Neural cell (in vitro differentiated cells): Measurements from ENCODE around the gene ZNF619. TPM values are rescaled to one million over a fixed set of nuclear protein-coding genes. Genes with fewer than 3 reads are reported as not detected.

Experiments
- H2AFZ ChIP-seq: fragments of 200-600, 300-800 bp; sonication (generic), shearing (Covaris generic); 2 replicates; pipeline ENCODE4 v1.6.0; 2014; ENCODE audit warnings: low read depth, mild to moderate bottlenecking, antibody characterized with exemption, low read length, moderate library complexity
- H3F3A ChIP-seq: fragments of 200-600 bp; shearing (Covaris generic); 2 replicates; pipeline ENCODE4 v1.6.1; 2016; ENCODE audit warnings: mild to moderate bottlenecking, moderate library complexity, mixed read lengths, antibody characterized with exemption, low read length; ENCODE audit not compliant: insufficient read depth, poor library complexity, severe bottlenecking
- H3K27ac ChIP-seq: fragments of 200-600, 300-800 bp; sonication (generic), shearing (Covaris generic); 2 replicates; pipeline ENCODE4 v1.5.1; 2014; ENCODE audit warnings: mild to moderate bottlenecking, low read length, moderate library complexity
- H3K27me3 ChIP-seq: fragments of 300-800, 200-600 bp; sonication (generic), shearing (Covaris generic); 2 replicates; pipeline ENCODE4 v1.6.0; 2014; ENCODE audit warnings: mild to moderate bottlenecking, low read depth, low read length, moderate library complexity; ENCODE audit not compliant: insufficient read depth
- H3K36me3 ChIP-seq: fragments of 300-800, 200-600 bp; sonication (generic), shearing (Covaris generic); 2 replicates; pipeline ENCODE4 v1.5.1; 2014; ENCODE audit warnings: mild to moderate bottlenecking, antibody characterized with exemption, low read length, moderate library complexity; ENCODE audit not compliant: insufficient read depth
- H3K4me2 ChIP-seq: fragments of 300-800, 200-600 bp; sonication (generic), shearing (Covaris generic); 2 replicates; pipeline ENCODE4 v1.6.0; 2014; ENCODE audit warnings: mild to moderate bottlenecking, low read length
- H3K4me3 ChIP-seq: fragments of 300-800, 200-600 bp; sonication (generic), shearing (Covaris generic); 2 replicates; pipeline ENCODE4 v1.5.1; 2014; ENCODE audit warnings: mild to moderate bottlenecking, low read length, moderate library complexity
- H3K79me2 ChIP-seq: fragments of 200-600 bp; shearing (Covaris generic); replicated peaks from 2 replicates; pipeline ENCODE4 v1.6.0; 2014; ENCODE audit warnings: mild to moderate bottlenecking, low read length, moderate library complexity; ENCODE audit not compliant: insufficient read depth
- H3K9ac ChIP-seq: fragments of 300-800, 200-600 bp; sonication (generic), shearing (Covaris generic); 2 replicates; pipeline ENCODE4 v1.6.1; 2016; ENCODE audit warnings: mild to moderate bottlenecking, low read length, mixed read lengths
- H3K9me2 ChIP-seq: fragments of 200-600 bp; shearing (Covaris generic); 2 replicates; pipeline ENCODE4 v1.6.1; 2016; ENCODE audit warnings: mild to moderate bottlenecking, low read length, mixed read lengths; ENCODE audit not compliant: insufficient read depth
- H3K9me3 ChIP-seq: fragments of 200-600, 300-800 bp; sonication (generic), shearing (Covaris generic); 2 replicates; pipeline ENCODE4 v1.6.1; 2016; ENCODE audit warnings: mild to moderate bottlenecking, mixed run types, low read length, moderate library complexity, mixed read lengths
- H4K20me1 ChIP-seq: fragments of 200-600 bp; shearing (Covaris generic); 2 replicates; pipeline ENCODE4 v1.6.1; 2016; ENCODE audit warnings: mild to moderate bottlenecking, mixed run types; ENCODE audit not compliant: insufficient read depth
- CTCF ChIP-seq: fragments of 450-650 bp; IDR thresholded peaks from 2 replicates; pipeline ENCODE4 v1.5.1; 2014; ENCODE audit warnings: antibody characterized with exemption, mild to moderate bottlenecking, moderate library complexity; ENCODE audit not compliant: poor library complexity, severe bottlenecking
- EP300 ChIP-seq: fragments of 450-650 bp; conservative IDR thresholded peaks from 2 replicates; pipeline ENCODE4 v1.6.1; 2014; ENCODE audit warnings: antibody characterized with exemption, mild to moderate bottlenecking, moderate library complexity; ENCODE audit not compliant: poor library complexity, severe bottlenecking
- EZH2 ChIP-seq: fragments of 200-600, 300-800 bp; shearing (Covaris generic), sonication (generic); IDR thresholded peaks from 2 replicates; pipeline ENCODE4 v1.6.1; 2014; ENCODE audit warnings: antibody characterized with exemption, low read length, borderline replicate concordance, mild to moderate bottlenecking; ENCODE audit not compliant: insufficient read depth, poor library complexity, severe bottlenecking
- MXI1 ChIP-seq: fragments of 450-650 bp; conservative IDR thresholded peaks from 2 replicates; pipeline ENCODE4 v1.6.1; 2014; ENCODE audit warnings: antibody characterized with exemption, mild to moderate bottlenecking; ENCODE audit not compliant: poor library complexity, severe bottlenecking
- POLR2AphosphoS5 ChIP-seq: IDR thresholded peaks from 2 replicates; pipeline ENCODE4 v1.6.1; 2012
- RAD21 ChIP-seq: fragments of 450-650 bp; conservative IDR thresholded peaks from 2 replicates; pipeline ENCODE4 v1.6.1; 2014; ENCODE audit warnings: antibody characterized with exemption, mild to moderate bottlenecking, moderate library complexity
- REST ChIP-seq: IDR thresholded peaks from 2 replicates; pipeline ENCODE4 v1.6.1; 2012; ENCODE audit warnings: borderline replicate concordance
- SMC3 ChIP-seq: fragments of 450-650 bp; conservative IDR thresholded peaks from 2 replicates; pipeline ENCODE4 v1.6.1; 2014; ENCODE audit warnings: antibody characterized with exemption, mild to moderate bottlenecking, moderate library complexity; ENCODE audit not compliant: poor library complexity
- TAF1 ChIP-seq: IDR thresholded peaks from 2 replicates; pipeline ENCODE4 v1.6.1; 2012; ENCODE audit warnings: low read depth
- polyA plus RNA-seq: library from polyadenylated mRNA; depleted of rRNA; stranded (reverse); fragments of >200 nt; gene quantifications from 2 replicates; pipeline ENCODE4 v1.2.3, GENCODE V29; 2014

ZNF619 gene
- polyA plus RNA-seq, 1 donor from 2014 or later = 0.33 TPM

- Histone ChIP-seq H3K27me3 (no peaks in the 10 kb centered on the region), H3K4me2 (no peak overlapping the region), H3K9me2 (no peaks in the 10 kb centered on the region), H3K27ac (no peak overlapping the region), H3K36me3 (no peaks in the 10 kb centered on the region), H3K4me3 (peak overlapping the region; percentile 78), H3K9ac (no peak overlapping the region), H2AFZ (no peak overlapping the region), H3F3A (peaks cover 2% of the 10 kb centered on the region), H3K79me2 (no peaks in the 10 kb centered on the region), H3K9me3 (no peaks in the 10 kb centered on the region), H4K20me1 (no peaks in the 10 kb centered on the region)
- TF ChIP-seq MXI1 (no peak), CTCF (no peak), TAF1 (no peak), EP300 (no peak)
Observed at GRCh38 chr3:40451551-40451950, 25.4 kb upstream of the ZNF619 start.

- H3K9me3 ChIP-seq = no peaks in the 10 kb centered on the region
- no peaks in the 10 kb centered on the region for H4K20me1 ChIP-seq
- H3K9ac ChIP-seq = peak overlapping the region; percentile 94
- peak overlapping the region; percentile 94 for H3K27ac ChIP-seq
- peak overlapping the region; percentile 78 for H3K4me3 ChIP-seq
- peak overlapping the region; percentile 41 for H3K4me2 ChIP-seq
- no peaks in the 10 kb centered on the region for H3K27me3 ChIP-seq
- H2AFZ ChIP-seq = peak overlapping the region; percentile 94
- H3K36me3 ChIP-seq = no peaks in the 10 kb centered on the region
- H3F3A ChIP-seq = peaks cover 2% of the 10 kb centered on the region
- TF ChIP-seq TAF1 (no peak), REST (no peak), EP300 (no peak), RAD21 (no peak), CTCF (no peak), POLR2AphosphoS5 (no peak), SMC3 (no peak), EZH2 (no peak), MXI1 (no peak)
- H3K9me2 ChIP-seq = no peaks in the 10 kb centered on the region
- no peaks in the 10 kb centered on the region for H3K79me2 ChIP-seq
Observed at GRCh38 chr3:40452057-40452456, 24.9 kb upstream of the ZNF619 start.
